GM19452 (cell line): ENCODE data around the gene CDADC1.

ENCODE experiments used
- ATAC-seq: cut with Tn5 transposase; IDR thresholded peaks from one replicate; pipeline ENCODE4 v1.9.1; 2021; ENCODE audit not compliant: unreplicated experiment

Gene CDADC1

GRCh38 chr13:49247643-49248621, at the start of gene CDADC1:
Gene CDADC1 (plus strand): TSS chr13:49247925. CDS start chr13:49248038, 113 bp downstream.
- ATAC-seq: peak; percentile 96

- no peak for ATAC-seq
Measured at GRCh38 chr13:49206641-49207040, 41.1 kb upstream of the CDADC1 start.

GRCh38 chr13:49208619-49209018, 39.1 kb upstream of the CDADC1 start:
- ATAC-seq: no peak

DNA sequence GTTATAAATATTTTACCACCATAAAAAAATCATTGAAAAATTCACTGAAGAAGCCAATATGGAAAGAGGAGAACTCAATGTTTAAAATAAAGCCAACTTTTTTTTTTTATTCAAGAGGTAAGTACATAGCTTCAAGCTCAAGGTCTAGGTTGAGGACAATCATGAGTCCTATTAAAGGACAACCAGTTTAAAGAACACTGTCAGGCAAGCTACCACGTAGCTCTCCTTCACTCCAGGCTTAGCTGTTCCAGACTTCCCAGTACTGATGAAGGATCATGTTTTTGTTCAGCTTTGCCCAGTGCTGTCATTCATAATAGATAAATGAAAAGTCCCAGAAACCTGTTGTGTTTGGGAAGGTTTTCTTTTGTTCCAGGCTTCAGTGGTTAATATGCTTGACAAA, 37.6 kb upstream of the CDADC1 start:
- ATAC-seq: no peak

DNA sequence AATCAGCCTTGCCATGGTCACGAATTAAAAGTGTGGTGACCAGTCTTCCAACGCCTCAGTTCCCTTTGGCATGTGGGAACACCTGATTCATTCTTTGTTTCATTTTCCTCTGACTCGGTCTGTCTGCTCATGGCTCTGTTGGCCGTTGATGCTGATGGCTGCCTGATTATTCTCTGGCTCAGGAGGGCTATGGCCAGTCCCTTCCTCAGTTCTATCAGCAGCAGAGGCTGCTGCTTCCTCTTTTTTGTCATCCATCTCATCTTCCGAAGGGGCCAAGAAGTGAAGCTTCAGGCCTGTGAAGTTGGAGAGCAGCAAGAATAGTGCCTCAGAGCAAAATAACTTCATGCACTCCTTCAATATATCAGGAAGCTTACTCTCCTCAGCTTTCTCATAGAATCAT, 37.1 kb upstream of the CDADC1 start:
- no peak for ATAC-seq

- no peak for ATAC-seq
Measured at GRCh38 chr13:49213539-49213938, 34.2 kb upstream of the CDADC1 start.

GRCh38 chr13:49213997-49214916, 33.5 kb upstream of the CDADC1 start:
- ATAC-seq: no peak

- ATAC-seq: peak; percentile 63
Measured at GRCh38 chr13:49214917-49215376, 32.8 kb upstream of the CDADC1 start.

GRCh38 chr13:49216334-49216733, 31.4 kb upstream of the CDADC1 start:
- no peak for ATAC-seq

DNA sequence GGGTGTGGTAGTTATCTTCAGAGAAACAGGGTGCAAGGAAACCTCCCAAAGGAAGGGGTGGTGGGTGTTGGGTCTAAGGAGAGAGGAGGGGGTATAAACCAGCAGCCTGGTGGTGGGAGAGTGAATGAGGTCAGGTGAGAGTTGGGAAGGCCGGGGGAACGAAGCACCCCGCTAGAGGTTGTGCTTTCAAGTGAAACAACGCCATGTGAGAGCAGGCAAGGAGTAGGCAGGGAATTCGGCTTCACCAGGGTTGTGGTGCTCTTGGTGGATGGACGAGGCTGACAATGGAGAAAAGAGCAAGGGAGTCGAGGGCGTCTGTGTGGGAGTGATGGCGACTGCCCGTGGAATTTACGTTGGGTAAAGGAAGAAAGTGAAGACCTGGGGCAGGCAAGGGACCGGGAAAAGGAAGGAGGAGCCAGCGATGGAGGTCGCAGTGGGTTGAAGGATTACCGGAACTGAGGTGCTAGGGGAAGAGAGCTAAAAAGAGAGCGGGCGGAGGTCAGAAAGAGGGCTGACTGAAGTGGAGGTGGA, 29.7 kb upstream of the CDADC1 start:
- ATAC-seq: no peak

DNA sequence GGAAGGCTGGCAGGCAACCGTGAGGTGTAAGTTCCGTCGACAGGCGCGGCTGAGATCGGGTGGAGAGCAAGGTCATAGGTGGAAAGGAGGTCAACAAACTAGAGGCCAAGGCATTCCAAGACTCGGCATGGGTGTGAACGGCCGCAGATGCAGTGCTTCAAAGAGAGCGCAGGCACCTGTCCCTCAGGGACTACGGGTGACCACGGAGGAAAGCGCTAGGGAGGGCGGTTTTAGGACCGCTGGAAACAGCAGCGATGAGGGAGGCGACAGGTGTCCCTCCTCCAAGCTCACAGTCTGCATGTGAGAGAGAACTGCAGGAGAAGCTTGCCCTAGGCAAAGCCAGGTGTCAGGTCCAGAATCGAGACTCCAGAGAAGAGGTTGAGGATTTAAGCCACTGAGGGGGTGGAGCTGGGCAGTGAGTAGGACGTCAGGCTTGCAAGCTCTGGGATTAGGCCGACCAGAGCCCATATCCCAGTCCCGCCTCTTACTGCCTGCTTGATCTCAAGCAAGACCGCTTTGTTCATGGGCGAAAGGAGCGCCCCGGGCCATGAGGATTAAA, 29.2 kb upstream of the CDADC1 start:
- ATAC-seq: no peak

- no peak for ATAC-seq
Measured at GRCh38 chr13:49219647-49220035, 28.1 kb upstream of the CDADC1 start.

DNA sequence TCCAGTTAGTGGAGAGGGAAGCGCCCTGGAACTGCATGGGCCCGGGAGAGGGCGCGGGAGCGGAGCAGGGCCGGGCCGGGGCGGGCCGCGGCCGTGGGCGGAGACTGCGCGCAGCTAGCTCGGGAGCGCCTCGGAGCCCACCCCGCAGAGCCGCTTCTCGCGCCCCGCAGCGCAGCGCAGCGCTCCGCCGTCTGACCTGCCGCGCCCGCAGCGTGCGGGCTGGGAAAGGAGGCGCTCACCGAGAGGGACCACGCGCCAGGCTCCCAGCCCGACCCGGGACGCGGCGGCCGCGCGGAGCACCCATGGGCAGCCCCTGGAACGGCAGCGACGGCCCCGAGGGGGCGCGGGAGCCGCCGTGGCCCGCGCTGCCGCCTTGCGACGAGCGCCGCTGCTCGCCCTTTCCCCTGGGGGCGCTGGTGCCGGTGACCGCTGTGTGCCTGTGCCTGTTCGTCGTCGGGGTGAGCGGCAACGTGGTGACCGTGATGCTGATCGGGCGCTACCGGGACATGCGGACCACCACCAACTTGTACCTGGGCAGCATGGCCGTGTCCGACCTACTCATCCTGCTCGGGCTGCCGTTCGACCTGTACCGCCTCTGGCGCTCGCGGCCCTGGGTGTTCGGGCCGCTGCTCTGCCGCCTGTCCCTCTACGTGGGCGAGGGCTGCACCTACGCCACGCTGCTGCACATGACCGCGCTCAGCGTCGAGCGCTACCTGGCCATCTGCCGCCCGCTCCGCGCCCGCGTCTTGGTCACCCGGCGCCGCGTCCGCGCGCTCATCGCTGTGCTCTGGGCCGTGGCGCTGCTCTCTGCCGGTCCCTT, 27.5 kb upstream of the CDADC1 start, which contains the start of gene MLNR:
Gene MLNR (plus strand): TSS at position 303 of the 820 bp plus-strand sequence. CDS start 0 bp downstream, at position 303.
- ATAC-seq: no peak

GRCh38 chr13:49220856-49221589, 26.7 kb upstream of the CDADC1 start:
- no peak for ATAC-seq

GRCh38 chr13:49221590-49221965, 26.1 kb upstream of the CDADC1 start:
- ATAC-seq: no peak

DNA sequence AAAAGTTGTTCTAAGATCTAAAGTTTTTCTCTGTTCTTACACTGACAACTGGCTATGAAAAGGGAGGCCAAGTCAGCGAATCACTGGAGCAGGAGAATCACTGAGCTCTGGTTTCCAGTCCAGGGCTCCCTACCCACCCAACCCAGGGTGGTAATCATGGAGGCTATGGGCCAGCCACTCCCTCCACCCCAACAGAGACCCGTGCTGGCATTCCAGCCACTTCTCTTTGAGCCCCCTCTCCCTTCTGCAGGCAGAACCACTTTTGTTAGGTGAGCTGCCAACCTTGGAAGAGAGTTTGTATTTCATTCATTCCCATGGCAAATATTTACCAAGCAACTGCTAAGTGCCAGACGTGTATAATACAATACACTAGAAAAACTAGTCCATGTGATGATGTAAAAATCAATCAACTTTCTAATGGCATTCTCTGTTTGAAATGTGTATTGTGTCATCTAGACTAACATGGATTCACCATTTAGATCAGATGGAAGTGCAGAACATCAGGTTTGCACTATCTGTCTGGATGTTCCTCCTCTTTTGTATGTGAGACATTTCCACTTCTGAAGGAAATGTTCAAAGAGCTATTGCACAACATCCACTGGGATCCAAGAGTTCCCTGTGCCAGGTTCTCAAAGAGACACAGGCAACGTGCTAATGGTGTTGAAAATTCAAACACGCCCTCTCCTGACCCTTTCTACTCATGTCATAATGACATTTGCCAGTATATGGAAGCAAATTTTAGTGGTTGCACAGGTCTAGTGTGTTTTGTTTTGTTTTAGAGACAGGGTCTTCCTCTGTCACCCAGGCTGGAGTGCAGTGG, 22.3 kb upstream of the CDADC1 start:
- ATAC-seq: no peak

GRCh38 chr13:49226613-49227012, 21.1 kb upstream of the CDADC1 start:
- no peak for ATAC-seq

- no peak for ATAC-seq
Measured at GRCh38 chr13:49234741-49235140, 13.0 kb upstream of the CDADC1 start.
